SK-MEL-5 (cell line): Measurements from ENCODE around the gene SPDYE5. TPM values are rescaled to one million over a fixed set of nuclear protein-coding genes. Genes with fewer than 3 reads are reported as not detected.
A peak's percentile ranks its signal among the peaks of the same experiment; 100 is the strongest.
"Not testable (repeated sequence)": the region's sequence is repeated elsewhere in the genome, so short reads cannot be mapped to it uniquely, and the experiment has no call there.

Experiments
- DNase-seq: peaks from one replicate; pipeline ENCODE4 v3.0.0-alpha.2; 2016; ENCODE audit warnings: low read depth, low spot score
- in situ Hi-C: cut with HindIII; loops from 2 replicates; pipeline ENCODE4 v1.10.0; 2016; ENCODE audit warnings: low sequenced_read_pairs, high pct_unique_total_duplicates, low pct_unique_long_range_greater_than_20kb
- polyA plus RNA-seq, 2 experiments: library from polyadenylated mRNA; depleted of rRNA; stranded (reverse); fragments of >200 nt; gene quantifications; 2 replicates each; pipeline ENCODE4 v1.2.3, GENCODE V29; 2015
- total RNA-seq: library from RNA; depleted of rRNA; stranded (reverse); fragments of >200 nt; shearing (Covaris generic); gene quantifications from 2 replicates; pipeline ENCODE4 v1.2.3, GENCODE V29; 2014; rRNA removed

The SPDYE5 gene, protein sequence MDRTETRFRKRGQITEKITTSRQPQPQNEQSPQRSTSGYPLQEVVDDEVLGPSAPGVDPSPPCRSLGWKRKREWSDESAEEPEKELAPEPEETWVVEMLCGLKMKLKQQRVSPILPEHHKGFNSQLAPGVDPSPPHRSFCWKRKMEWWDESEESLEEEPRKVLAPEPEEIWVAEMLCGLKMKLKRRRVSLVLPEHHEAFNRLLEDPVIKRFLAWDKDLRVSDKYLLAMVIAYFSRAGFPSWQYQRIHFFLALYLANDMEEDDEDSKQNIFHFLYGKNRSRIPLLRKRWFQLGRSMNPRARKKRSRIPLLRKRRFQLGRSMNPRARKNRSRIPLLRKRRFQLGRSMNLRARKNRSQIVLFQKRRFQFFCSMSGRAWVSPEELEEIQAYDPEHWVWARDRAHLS
- total RNA-seq, result 0.05 TPM in 1 of 2 replicates, not detected in the other
- not detected in 2 replicates for polyA plus RNA-seq (2015; cell fraction: cytosol; rRNA removed)
- not detected in 2 replicates for polyA plus RNA-seq (2015; cell fraction: nucleus; rRNA removed)

- DNase-seq, in situ Hi-C loops: not testable (repeated sequence)
These were observed at the start of gene SPDYE5 for GRCh38 chr7:75492020-75492419. Gene SPDYE5, plus strand, starts transcription at chr7:75492320. Its CDS starts 1,728 bp downstream, at chr7:75494048.

- DNase-seq, result peak; percentile 44
- in situ Hi-C loops, result not testable (repeated sequence)
These were observed 49.5 kb upstream of the SPDYE5 start for GRCh38 chr7:75442465-75443111.

GRCh38 chr7:75449946-75450345 is 42.2 kb upstream of the SPDYE5 start:
- in situ Hi-C loops, DNase-seq: not testable (repeated sequence)

DNA sequence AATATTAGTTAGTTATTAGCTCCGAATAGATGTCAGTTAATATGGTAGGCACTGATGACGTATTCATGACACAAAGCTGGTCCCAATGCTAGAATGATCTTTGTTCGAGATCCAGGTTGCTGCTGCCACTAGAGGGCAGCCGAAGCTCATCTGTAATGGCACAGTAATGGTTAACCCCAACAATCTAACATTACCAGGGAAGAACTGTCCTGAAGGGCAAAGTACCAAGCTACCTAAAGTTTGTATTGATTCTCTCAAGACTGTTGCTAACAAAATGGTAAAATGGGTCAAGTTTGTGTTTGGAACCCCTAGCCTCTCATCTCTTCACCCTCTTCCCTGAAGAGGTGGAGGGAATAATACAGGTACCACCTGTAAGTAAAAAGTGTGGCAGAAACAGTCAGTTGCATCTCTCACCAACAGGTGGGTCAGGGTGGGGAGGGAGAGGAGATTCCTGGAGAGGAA is 39.6 kb upstream of the SPDYE5 start:
- in situ Hi-C loops, DNase-seq: not testable (repeated sequence)

- in situ Hi-C loops, result not testable (repeated sequence)
These were observed 35.7 kb upstream of the SPDYE5 start for GRCh38 chr7:75456403-75456802.

GRCh38 chr7:75458034-75458433 is 34.1 kb upstream of the SPDYE5 start:
- DNase-seq, in situ Hi-C loops: not testable (repeated sequence)

More at GRCh38 chr7:75456403-75456802, 35.7 kb upstream of the SPDYE5 start:
- DNase-seq, result not testable (repeated sequence)

- in situ Hi-C loops, DNase-seq: not testable (repeated sequence)
These were observed 31.6 kb upstream of the SPDYE5 start for GRCh38 chr7:75460541-75460940.

- in situ Hi-C loops, DNase-seq: not testable (repeated sequence)
These were observed 22.0 kb upstream of the SPDYE5 start for GRCh38 chr7:75470166-75470565.

GRCh38 chr7:75477457-75477856 is 14.7 kb upstream of the SPDYE5 start:
- DNase-seq, in situ Hi-C loops: not testable (repeated sequence)

DNA sequence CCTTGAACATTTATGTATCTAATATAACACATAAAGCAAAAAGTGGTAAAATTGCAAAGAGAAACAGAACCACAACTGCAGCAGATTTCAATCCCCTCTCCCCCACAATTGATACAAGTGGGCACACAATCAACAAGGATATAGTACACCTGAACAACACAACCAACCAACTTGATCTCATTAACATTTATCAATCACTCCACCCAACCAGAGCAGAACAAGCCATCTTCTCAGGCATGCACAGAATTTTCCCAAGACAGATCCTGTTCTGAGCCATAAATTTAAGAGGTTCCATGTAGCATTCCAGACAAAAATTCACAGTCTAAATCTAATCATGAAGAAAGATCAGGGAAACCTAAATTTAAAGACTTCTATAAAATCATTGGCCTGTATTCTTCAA is 11.8 kb upstream of the SPDYE5 start:
- in situ Hi-C loops, DNase-seq: not testable (repeated sequence)

DNA sequence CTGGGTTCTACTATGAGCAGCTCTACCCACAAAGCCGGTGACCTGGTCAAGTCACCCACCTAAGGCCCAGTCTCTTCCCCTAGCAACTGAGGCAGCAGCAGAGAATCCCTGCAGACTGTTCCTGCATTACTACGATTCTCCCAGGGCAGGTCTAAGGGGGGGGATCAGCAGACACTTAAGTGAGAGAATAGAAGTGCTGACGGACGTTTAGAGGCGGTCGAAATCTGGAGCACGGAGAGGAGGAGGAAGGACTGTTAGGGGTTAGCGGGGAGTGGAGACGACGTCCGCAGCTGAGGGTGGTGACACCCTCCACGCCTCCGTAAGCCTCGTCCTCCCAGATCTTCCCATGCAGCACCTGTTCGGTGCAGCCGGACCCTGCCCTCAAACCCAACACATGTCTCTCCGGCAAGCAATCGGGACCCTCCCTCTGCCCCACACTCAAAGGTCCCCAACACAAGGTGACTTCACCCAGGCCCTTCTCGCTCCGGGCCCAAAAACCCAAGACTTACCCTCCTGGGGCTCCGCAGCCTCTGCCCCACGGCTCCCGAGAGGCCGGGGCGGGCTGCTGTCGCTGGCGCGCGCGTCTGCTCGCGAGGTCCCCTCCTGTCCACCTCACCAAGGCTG is 6.7 kb upstream of the SPDYE5 start:
- DNase-seq, in situ Hi-C loops: not testable (repeated sequence)

GRCh38 chr7:75485979-75486643 is 6.0 kb upstream of the SPDYE5 start, which contains the start of gene POM121C:
Gene POM121C, minus strand, starts transcription at chr7:75486299. Its CDS starts 44,803 bp downstream, at chr7:75441496.
- in situ Hi-C loops, result not testable (repeated sequence)
- DNase-seq, result peak; percentile 94

DNA sequence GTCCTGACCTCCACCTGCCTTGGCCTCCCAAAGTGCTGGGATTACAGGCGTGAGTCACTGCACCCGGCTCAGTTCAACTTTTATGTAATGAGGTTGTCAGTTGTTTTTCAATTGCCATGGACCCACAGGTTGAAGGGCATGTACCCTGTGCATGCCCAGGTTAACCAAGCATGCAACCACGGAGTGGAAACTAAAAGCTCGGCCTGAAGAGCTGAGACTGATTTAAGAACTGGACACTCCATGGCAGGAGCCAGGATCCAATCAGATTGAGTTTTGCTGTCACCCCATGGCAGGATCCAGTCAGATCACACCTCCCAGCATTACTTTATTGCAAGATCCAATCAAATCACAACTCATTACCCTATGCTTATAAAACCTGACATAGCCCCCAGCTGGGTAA is 16.9 kb downstream of the SPDYE5 start:
- in situ Hi-C loops, DNase-seq: not testable (repeated sequence)

GRCh38 chr7:75518842-75519241 is 26.7 kb downstream of the SPDYE5 start:
- in situ Hi-C loops, DNase-seq: not testable (repeated sequence)

DNA sequence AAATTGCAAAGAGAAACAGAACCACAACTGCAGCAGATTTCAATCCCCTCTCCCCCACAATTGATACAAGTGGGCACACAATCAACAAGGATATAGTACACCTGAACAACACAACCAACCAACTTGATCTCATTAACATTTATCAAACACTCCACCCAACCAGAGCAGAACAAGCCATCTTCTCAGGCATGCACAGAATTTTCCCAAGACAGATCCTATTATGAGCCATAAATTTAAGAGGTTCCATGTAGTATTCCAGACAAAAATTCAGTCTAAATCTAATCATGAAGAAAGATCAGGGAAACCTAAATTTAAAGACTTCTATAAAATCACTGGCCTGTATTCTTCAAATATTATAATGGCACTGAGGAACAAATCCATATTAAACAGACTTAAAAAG is 29.6 kb downstream of the SPDYE5 start:
- DNase-seq, in situ Hi-C loops: not testable (repeated sequence)

DNA sequence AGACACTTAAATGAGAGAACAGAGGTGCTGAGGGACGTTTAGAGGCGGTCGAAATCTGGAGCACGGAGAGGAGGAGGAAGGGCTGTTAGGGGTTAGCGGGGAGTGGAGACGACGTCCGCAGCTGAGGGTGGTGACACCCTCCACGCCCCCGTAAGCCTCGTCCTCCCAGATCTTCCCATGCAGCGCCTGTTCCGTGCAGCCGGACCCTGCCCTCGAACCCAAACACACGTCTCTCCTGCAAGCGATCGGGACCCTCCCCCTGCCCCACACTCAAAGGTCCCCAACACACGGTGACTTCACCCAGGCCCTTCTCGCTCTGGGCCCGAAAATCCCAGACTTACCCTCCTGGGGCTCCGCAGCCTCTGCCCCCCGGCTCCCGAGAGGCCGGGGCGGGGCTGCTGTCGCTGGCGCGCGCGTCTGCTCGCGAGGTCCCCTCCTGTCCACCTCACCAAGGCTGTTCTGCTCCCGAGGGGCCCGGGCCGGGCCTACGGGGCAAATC is 35.2 kb downstream of the SPDYE5 start:
- DNase-seq, in situ Hi-C loops: not testable (repeated sequence)

GRCh38 chr7:75531359-75531821 is 39.3 kb downstream of the SPDYE5 start:
- in situ Hi-C loops, result no loop called here
- DNase-seq, result no peak
